Mesothelial cell of epicardium (in vitro differentiated cells): ENCODE results near the gene ADIG. TPM values are rescaled to one million over a fixed set of nuclear protein-coding genes. Genes with fewer than 3 reads are reported as not detected.

Source experiments
- DNase-seq, 2 experiments: peaks; one replicate each; pipeline ENCODE4 v3.0.0; 2021; ENCODE audit warnings: low spot score in 2 of 2; ENCODE audit not compliant: unreplicated experiment in 2 of 2
- H3K27ac Mint-ChIP-seq: 2 replicates; pipeline ENCODE4 v1.8.0; 2021; ENCODE audit warnings: mixed read lengths
- H3K27me3 Mint-ChIP-seq: 2 replicates; pipeline ENCODE4 v1.8.0; 2021; ENCODE audit warnings: low read depth, mixed read lengths
- H3K36me3 Mint-ChIP-seq: 2 replicates; pipeline ENCODE4 v1.8.0; 2021; ENCODE audit warnings: mixed read lengths
- H3K4me1 Mint-ChIP-seq: 2 replicates; pipeline ENCODE4 v1.8.0; 2021; ENCODE audit warnings: mixed read lengths
- H3K4me3 Mint-ChIP-seq: 2 replicates; pipeline ENCODE4 v1.8.0; 2021; ENCODE audit warnings: mild to moderate bottlenecking, moderate library complexity, mixed read lengths
- H3K9me3 Mint-ChIP-seq: 2 replicates; pipeline ENCODE4 v1.8.0; 2021; ENCODE audit warnings: mixed read lengths
- total RNA-seq: library from RNA; stranded (reverse); gene quantifications from 3 replicates; pipeline ENCODE4 v1.2.1, GENCODE V29; 2021
- TF ChIP-seq, protein P1 (sequence below): fragments of 200-600 bp; sonication (generic); IDR thresholded peaks from one replicate; pipeline ENCODE4 v1.5.0; 2021; ENCODE audit warnings: antibody characterized with exemption; ENCODE audit not compliant: unreplicated experiment

Gene ADIG
- not detected in 3 replicates for total RNA-seq

DNA sequence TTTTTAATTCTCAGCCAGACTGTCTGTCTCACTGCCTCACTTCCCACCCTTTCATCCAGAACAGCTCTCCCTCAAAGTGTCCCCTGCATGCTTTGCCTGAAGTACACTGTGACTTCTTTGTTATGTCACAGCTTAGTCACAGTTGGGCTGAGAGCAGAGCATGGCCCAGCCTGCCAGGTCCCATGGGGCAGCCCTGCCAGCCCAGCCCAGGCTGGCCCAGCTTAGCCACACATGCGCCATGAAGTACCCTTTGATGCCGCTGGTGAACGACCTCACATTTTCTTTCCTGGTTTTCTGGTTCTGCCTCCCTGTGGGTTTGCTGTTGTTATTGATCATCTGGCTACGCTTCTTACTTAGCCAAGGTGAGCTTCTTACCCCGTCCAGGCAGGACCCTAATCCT, at the start of gene ADIG:
Gene ADIG, plus strand, starts transcription at position 185 of the 400 bp plus-strand sequence. Its CDS starts 54 bp downstream, at position 239.
- TF ChIP-seq, protein P1, sequence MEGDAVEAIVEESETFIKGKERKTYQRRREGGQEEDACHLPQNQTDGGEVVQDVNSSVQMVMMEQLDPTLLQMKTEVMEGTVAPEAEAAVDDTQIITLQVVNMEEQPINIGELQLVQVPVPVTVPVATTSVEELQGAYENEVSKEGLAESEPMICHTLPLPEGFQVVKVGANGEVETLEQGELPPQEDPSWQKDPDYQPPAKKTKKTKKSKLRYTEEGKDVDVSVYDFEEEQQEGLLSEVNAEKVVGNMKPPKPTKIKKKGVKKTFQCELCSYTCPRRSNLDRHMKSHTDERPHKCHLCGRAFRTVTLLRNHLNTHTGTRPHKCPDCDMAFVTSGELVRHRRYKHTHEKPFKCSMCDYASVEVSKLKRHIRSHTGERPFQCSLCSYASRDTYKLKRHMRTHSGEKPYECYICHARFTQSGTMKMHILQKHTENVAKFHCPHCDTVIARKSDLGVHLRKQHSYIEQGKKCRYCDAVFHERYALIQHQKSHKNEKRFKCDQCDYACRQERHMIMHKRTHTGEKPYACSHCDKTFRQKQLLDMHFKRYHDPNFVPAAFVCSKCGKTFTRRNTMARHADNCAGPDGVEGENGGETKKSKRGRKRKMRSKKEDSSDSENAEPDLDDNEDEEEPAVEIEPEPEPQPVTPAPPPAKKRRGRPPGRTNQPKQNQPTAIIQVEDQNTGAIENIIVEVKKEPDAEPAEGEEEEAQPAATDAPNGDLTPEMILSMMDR = no peak
- Mint-ChIP-seq H3K4me1 (peaks cover 6% of the 10 kb centered on the region), H3K9me3 (no peaks in the 10 kb centered on the region), H3K36me3 (peaks cover 4% of the 10 kb centered on the region), H3K27ac (no peak within 1 kb of the TSS), H3K4me3 (no peak within 1 kb of the TSS), H3K27me3 (no peaks in the 10 kb centered on the region)
- no peak for DNase-seq

- Mint-ChIP-seq H3K4me1 (no peaks in the 10 kb centered on the region), H3K27me3 (no peaks in the 10 kb centered on the region), H3K4me3 (no peak overlapping the region), H3K9me3 (peaks cover 9% of the 10 kb centered on the region), H3K36me3 (peaks cover 49% of the 10 kb centered on the region), H3K27ac (no peak overlapping the region)
- TF ChIP-seq, protein P1 = no peak
- no peak for DNase-seq
Observed at GRCh38 chr20:38534756-38535155, 46.2 kb upstream of the ADIG start.

DNA sequence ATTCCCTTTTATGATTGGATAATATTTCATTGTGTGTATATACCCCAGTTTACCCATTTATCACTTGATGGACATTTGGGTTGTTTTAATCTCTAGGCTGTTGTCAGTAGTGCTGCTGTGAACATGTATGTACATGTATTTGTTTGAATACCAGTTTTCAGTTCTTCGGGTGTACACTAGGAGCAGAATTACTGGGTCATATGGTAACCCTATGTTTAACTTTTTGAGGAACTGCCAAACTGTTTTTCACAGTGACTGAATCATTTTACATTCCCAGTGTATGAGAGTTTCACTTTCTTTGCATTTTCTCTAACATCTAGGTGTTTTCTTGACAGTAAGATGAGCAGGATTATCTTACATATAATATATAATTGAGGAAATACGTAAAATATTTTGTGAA, 44.7 kb upstream of the ADIG start:
- H3K4me1 Mint-ChIP-seq = no peaks in the 10 kb centered on the region
- H3K27me3 Mint-ChIP-seq = no peaks in the 10 kb centered on the region
- no peak overlapping the region for H3K4me3 Mint-ChIP-seq
- H3K9me3 Mint-ChIP-seq = peaks cover 9% of the 10 kb centered on the region
- TF ChIP-seq, protein P1 = no peak
- no peak overlapping the region for H3K27ac Mint-ChIP-seq
- H3K36me3 Mint-ChIP-seq = peaks cover 49% of the 10 kb centered on the region
- DNase-seq = no peak

DNA sequence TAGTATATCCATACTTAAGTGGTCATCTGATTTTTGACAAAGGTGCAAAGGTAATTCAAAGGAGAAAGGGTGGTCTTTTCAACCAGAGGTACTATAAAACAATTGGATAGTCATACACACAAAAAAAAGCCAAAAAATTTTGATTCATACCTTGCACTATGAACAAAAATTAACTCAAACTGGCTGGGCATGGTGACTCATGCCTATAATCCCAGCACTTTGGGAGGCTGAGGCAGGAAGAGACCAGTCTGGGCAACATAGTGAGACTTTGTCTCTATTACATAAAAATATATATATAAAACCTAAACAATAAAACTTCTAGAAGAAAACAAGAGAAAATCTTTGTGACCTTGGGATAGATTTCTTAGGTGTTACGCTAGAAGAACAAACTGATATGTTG, 43.8 kb upstream of the ADIG start:
- H3K4me1 Mint-ChIP-seq = no peaks in the 10 kb centered on the region
- TF ChIP-seq, protein P1 = no peak
- H3K36me3 Mint-ChIP-seq = peaks cover 53% of the 10 kb centered on the region
- H3K9me3 Mint-ChIP-seq = peaks cover 9% of the 10 kb centered on the region
- DNase-seq = no peak
- no peak overlapping the region for H3K4me3 Mint-ChIP-seq
- no peaks in the 10 kb centered on the region for H3K27me3 Mint-ChIP-seq
- H3K27ac Mint-ChIP-seq = no peak overlapping the region

DNA sequence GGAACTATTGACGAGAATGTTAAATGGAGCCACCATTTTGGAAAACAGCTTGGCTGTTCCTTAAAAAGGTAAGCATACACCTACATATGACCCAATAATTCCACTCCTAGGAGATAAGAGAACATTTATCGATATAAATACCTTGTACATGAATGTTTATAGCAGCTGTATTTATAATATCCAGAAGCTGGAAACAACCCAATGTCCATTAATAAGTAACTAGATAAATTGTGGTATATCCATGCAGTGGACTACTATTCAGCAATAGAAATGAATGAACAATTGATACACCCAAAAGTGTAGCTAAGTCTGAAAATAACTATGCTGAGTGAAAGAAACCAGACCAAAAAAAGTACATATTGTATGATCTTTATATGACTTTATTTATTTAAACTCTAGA, 42.2 kb upstream of the ADIG start:
- TF ChIP-seq, protein P1 = no peak
- Mint-ChIP-seq H3K4me1 (no peaks in the 10 kb centered on the region), H3K27ac (no peak overlapping the region), H3K36me3 (peaks cover 53% of the 10 kb centered on the region), H3K27me3 (no peaks in the 10 kb centered on the region), H3K4me3 (no peak overlapping the region), H3K9me3 (peaks cover 9% of the 10 kb centered on the region)
- DNase-seq = no peak
